ENCODE results near the gene HBS1L. TPM values are rescaled to one million over a fixed set of nuclear protein-coding genes. Genes with fewer than 3 reads are reported as not detected.
A peak's percentile ranks its signal among the peaks of the same experiment; 100 is the strongest.

The HBS1L gene
- total and polyA plus RNA-seq, 9 of the 15 experiments (the other 6 are each of a cell fraction or from before 2014, with no cell fraction given) = 101 to 199 (median 145) TPM

DNA sequence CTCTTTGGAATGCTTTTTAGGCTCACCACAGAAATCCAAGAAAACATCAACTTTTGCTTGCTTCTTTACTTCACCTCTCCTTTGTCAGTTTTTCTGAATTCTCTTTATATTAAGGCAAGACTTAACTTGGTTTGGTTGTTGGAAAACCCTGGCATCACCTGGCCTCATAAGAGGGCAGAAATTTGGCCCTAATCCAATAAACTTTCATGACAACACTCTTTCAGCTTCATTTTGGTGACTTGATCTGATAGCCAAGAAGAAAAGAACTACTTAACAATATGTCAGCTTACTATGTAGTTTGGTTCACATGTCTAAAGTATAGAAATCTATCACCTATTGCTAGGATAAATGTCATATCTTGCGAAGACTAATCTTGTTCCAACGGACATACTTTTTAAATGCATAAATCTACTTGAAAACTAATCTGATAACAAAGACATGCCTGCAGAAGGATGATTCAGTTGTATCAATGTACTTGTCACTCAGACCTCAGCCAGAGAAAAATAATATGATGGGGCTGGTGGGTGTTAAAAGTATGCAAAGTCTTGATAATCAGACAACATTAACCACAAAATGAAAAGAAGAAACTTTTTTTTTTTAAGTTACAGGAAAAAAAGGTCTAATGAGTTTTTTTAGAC lies 19.3 kb upstream of the HBS1L start (continued):
- TF ChIP-seq, protein P1, sequence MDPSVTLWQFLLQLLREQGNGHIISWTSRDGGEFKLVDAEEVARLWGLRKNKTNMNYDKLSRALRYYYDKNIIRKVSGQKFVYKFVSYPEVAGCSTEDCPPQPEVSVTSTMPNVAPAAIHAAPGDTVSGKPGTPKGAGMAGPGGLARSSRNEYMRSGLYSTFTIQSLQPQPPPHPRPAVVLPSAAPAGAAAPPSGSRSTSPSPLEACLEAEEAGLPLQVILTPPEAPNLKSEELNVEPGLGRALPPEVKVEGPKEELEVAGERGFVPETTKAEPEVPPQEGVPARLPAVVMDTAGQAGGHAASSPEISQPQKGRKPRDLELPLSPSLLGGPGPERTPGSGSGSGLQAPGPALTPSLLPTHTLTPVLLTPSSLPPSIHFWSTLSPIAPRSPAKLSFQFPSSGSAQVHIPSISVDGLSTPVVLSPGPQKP (CRISPR knock-in tag; IDR thresholded peaks at IDR 0.05) = no peak
- TF ChIP-seq, protein P2, sequence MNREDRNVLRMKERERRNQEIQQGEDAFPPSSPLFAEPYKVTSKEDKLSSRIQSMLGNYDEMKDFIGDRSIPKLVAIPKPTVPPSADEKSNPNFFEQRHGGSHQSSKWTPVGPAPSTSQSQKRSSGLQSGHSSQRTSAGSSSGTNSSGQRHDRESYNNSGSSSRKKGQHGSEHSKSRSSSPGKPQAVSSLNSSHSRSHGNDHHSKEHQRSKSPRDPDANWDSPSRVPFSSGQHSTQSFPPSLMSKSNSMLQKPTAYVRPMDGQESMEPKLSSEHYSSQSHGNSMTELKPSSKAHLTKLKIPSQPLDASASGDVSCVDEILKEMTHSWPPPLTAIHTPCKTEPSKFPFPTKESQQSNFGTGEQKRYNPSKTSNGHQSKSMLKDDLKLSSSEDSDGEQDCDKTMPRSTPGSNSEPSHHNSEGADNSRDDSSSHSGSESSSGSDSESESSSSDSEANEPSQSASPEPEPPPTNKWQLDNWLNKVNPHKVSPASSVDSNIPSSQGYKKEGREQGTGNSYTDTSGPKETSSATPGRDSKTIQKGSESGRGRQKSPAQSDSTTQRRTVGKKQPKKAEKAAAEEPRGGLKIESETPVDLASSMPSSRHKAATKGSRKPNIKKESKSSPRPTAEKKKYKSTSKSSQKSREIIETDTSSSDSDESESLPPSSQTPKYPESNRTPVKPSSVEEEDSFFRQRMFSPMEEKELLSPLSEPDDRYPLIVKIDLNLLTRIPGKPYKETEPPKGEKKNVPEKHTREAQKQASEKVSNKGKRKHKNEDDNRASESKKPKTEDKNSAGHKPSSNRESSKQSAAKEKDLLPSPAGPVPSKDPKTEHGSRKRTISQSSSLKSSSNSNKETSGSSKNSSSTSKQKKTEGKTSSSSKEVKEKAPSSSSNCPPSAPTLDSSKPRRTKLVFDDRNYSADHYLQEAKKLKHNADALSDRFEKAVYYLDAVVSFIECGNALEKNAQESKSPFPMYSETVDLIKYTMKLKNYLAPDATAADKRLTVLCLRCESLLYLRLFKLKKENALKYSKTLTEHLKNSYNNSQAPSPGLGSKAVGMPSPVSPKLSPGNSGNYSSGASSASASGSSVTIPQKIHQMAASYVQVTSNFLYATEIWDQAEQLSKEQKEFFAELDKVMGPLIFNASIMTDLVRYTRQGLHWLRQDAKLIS (CRISPR knock-in tag; IDR thresholded peaks at IDR 0.05) = no peak
- TF ChIP-seq MYNN (IDR thresholded peaks at IDR 0.05) (0 out of 2 replicates have a peak, but pooled peaks have one; percentile 22), MYNN (CRISPR knock-in tag; IDR thresholded peaks at IDR 0.05) (no peak), CC2D1A (IDR thresholded peaks at IDR 0.05) (peak; percentile 63; the same call in 1 of the 2 replicates), DPF2 (IDR thresholded peaks at IDR 0.05) (peak; percentile 94), CSDE1 (IDR thresholded peaks at IDR 0.05) (no peak), ELF1 (tag; IDR thresholded peaks at IDR 0.05) (0 out of 2 replicates have a peak, but pooled peaks have one; percentile 2), MEIS2 (IDR thresholded peaks at IDR 0.05; ENCODE audit: partially characterized antibody) (peak; percentile 99), FUS (optimal IDR thresholded peaks at IDR 0.05; ENCODE audit: low read depth, low read length) (no peak), ZNF707 (CRISPR knock-in tag; conservative IDR thresholded peaks at IDR 0.05) (no peak), PHF8 (IDR thresholded peaks at IDR 0.05; ENCODE audit: borderline replicate concordance, low read length) (no peak), HNRNPK (IDR thresholded peaks at IDR 0.05; ENCODE audit: low read depth, low read length, poor library complexity, severe bottlenecking) (no peak), TSC22D4 (tag; IDR thresholded peaks at IDR 0.05) (no peak), SRSF7 (optimal IDR thresholded peaks at IDR 0.05; ENCODE audit: low read depth, low read length) (no peak), ESRRA (IDR thresholded peaks at IDR 0.05; ENCODE audit: borderline replicate concordance, low read depth) (0 out of 2 replicates have a peak, but pooled peaks have one; percentile 27), SMARCE1 (IDR thresholded peaks at IDR 0.05) (peak; percentile 85; the same call in 1 of the 2 replicates), ATF7 (IDR thresholded peaks at IDR 0.05) (0 out of 2 replicates have a peak, but pooled peaks have one; percentile 19)
- TF ChIP-seq, protein P3, sequence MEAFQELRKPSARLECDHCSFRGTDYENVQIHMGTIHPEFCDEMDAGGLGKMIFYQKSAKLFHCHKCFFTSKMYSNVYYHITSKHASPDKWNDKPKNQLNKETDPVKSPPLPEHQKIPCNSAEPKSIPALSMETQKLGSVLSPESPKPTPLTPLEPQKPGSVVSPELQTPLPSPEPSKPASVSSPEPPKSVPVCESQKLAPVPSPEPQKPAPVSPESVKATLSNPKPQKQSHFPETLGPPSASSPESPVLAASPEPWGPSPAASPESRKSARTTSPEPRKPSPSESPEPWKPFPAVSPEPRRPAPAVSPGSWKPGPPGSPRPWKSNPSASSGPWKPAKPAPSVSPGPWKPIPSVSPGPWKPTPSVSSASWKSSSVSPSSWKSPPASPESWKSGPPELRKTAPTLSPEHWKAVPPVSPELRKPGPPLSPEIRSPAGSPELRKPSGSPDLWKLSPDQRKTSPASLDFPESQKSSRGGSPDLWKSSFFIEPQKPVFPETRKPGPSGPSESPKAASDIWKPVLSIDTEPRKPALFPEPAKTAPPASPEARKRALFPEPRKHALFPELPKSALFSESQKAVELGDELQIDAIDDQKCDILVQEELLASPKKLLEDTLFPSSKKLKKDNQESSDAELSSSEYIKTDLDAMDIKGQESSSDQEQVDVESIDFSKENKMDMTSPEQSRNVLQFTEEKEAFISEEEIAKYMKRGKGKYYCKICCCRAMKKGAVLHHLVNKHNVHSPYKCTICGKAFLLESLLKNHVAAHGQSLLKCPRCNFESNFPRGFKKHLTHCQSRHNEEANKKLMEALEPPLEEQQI (IDR thresholded peaks at IDR 0.05) = peak; percentile 83; the same call in 1 of the 2 replicates
- TF ChIP-seq, protein P4, sequence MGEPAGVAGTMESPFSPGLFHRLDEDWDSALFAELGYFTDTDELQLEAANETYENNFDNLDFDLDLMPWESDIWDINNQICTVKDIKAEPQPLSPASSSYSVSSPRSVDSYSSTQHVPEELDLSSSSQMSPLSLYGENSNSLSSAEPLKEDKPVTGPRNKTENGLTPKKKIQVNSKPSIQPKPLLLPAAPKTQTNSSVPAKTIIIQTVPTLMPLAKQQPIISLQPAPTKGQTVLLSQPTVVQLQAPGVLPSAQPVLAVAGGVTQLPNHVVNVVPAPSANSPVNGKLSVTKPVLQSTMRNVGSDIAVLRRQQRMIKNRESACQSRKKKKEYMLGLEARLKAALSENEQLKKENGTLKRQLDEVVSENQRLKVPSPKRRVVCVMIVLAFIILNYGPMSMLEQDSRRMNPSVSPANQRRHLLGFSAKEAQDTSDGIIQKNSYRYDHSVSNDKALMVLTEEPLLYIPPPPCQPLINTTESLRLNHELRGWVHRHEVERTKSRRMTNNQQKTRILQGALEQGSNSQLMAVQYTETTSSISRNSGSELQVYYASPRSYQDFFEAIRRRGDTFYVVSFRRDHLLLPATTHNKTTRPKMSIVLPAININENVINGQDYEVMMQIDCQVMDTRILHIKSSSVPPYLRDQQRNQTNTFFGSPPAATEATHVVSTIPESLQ (CRISPR knock-in tag; IDR thresholded peaks at IDR 0.05) = no peak
